Tibial artery (tissue), 4 donors: ENCODE data around the gene TPPP3.
"Not testable (repeated sequence)": the region's sequence is repeated elsewhere in the genome, so short reads cannot be mapped to it uniquely, and the experiment has no call there.

Experiments
- DNase-seq, 2 donors: peaks; one replicate each; pipeline ENCODE4 v3.0.0-alpha.2; 2019
- H3K27ac ChIP-seq, 2 donors: fragments of 200-600 bp; sonication (generic) in 1 of 2; 1 replicate in 1 of 2; 2 replicates in 1 of 2; pipeline ENCODE4 v1.5.1; 2018 to 2019; ENCODE audit warnings: mild to moderate bottlenecking in 1 of 2
- H3K27me3 ChIP-seq, 2 donors: fragments of 200-600 bp; sonication (generic) in 1 of 2; one replicate each; pipeline versions ENCODE4 v1.5.1 to v1.6.0; 2016 to 2019
- H3K36me3 ChIP-seq, 3 donors: fragments of 200-600 bp; sonication (generic) in 2 of 3; one replicate each; pipeline ENCODE4 v1.5.1; 2016 to 2019; ENCODE audit warnings: mild to moderate bottlenecking in 2 of 3
- H3K4me1 ChIP-seq, 4 donors: fragments of 200-600 bp; sonication (generic) in 2 of 4; 1 replicate in 3 of 4; 2 replicates in 1 of 4; pipeline ENCODE4 v1.5.1; 2016 to 2019
- H3K4me3 ChIP-seq, 2 donors: fragments of 200-600 bp; sonication (generic) in 1 of 2; 1 replicate in 1 of 2; 2 replicates in 1 of 2; pipeline ENCODE4 v1.5.1; 2018 to 2019; ENCODE audit warnings: mild to moderate bottlenecking in 2 of 2
- H3K9me3 ChIP-seq, 3 donors: fragments of 200-600 bp; sonication (generic) in 1 of 3; one replicate each; pipeline ENCODE4 v1.5.1; 2016 to 2019
- CTCF ChIP-seq, 2 experiments: fragments of 200-600 bp in 1 of 2; fragments of 450-650 bp in 1 of 2; IDR thresholded peaks; one replicate each; pipeline ENCODE4 v1.5.1; 2017 to 2019; ENCODE audit warnings: antibody characterized with exemption in 2 of 2, mild to moderate bottlenecking in 1 of 2, moderate library complexity in 1 of 2
- intact Hi-C: fragments of 100-400 bp; cut with DNase I; formaldehyde crosslinking; loops from one replicate; pipeline ENCODE4 v1.15.0; 2023; ENCODE audit warnings: low total_unique reads

TPPP3 gene

DNA sequence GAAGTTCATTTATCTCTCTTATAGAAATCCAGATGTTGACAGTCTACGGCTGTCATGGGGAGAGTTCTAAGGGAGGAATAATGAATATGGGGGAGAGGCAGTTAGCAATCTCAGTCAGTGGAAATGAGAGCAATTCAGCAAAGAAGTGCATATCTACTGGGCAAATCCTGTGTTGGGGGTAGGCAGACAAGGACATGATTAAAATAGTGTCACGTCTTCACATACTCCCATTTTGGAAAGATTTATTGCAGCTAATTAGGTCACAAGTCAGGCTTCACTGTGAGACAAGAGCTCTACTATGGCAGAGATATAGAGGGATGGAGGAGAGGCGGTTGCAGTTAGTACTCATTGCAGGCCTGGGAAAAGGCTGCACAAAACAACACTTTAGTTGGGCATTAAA lies 36.9 kb downstream of the TPPP3 start:
- TF ChIP-seq CTCF (IDR thresholded peaks at IDR 0.05): no peak
- Histone ChIP-seq H3K27me3 (peaks cover 0 to 5% of the 10 kb centered on the region in 2 donors), H3K4me1 (no peaks in the 10 kb centered on the region), H3K27ac (no peak overlapping the region), H3K9me3 (no peaks in the 10 kb centered on the region), H3K4me3 (no peak overlapping the region), H3K36me3 (no peaks in the 10 kb centered on the region)
- DNase-seq: no peak
- intact Hi-C loops: no loop called here

DNA sequence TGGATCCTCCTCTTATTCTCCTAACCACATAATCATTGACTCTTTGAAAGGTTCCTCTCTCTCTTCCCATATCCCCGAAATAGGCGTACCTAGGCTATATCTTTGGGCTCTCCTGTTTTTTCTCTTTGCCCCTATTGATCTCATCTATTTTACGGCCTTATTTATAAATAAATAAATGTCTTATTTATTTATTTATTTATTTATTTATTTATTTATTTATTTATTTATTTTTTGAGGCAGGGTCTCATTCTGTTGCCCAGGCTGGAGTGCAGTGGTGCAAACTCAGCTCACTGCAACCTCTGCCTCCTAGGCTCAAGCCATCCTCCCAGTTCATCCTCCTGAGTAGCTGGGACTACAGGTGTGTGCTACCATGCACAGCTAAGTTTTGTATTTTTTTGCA lies 40.8 kb downstream of the TPPP3 start:
- H3K36me3 ChIP-seq, DNase-seq, H3K9me3 ChIP-seq, intact Hi-C loops, H3K4me3 ChIP-seq, H3K27me3 ChIP-seq, H3K27ac ChIP-seq, H3K4me1 ChIP-seq: not testable (repeated sequence)

DNA sequence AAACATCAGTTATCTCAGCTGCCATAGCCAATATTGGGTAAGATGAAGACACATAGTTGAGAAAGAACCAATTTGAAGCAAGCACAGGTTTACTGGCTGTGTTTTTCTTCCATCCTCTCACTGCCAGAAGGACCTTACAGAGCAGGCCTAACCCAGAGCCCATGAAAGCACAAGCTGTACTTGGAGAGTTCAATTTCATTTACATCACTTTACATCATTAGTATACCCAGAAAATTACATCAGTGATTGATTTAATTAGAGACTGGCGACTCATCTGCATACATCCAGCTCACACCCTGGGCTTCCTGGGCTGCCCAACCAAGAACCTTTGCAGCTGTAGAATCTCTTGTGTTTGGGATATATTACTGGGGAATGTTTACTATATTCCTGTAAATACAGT lies 43.0 kb downstream of the TPPP3 start:
- Histone ChIP-seq H3K4me1 (no peaks in the 10 kb centered on the region), H3K27me3 (no peaks in the 10 kb centered on the region), H3K4me3 (no peak overlapping the region), H3K36me3 (no peaks in the 10 kb centered on the region), H3K27ac (no peak overlapping the region), H3K9me3 (no peaks in the 10 kb centered on the region)
- intact Hi-C loops: no loop called here
- DNase-seq: no peak
- TF ChIP-seq CTCF (IDR thresholded peaks at IDR 0.05): no peak

GRCh38 chr16:67349172-67349571 lies 44.1 kb downstream of the TPPP3 start:
- Histone ChIP-seq H3K27ac (no peak overlapping the region), H3K9me3 (no peaks in the 10 kb centered on the region), H3K36me3 (no peaks in the 10 kb centered on the region), H3K4me3 (no peak overlapping the region), H3K27me3 (no peaks in the 10 kb centered on the region), H3K4me1 (no peaks in the 10 kb centered on the region)
- intact Hi-C loops: no loop called here
- no peak for DNase-seq
- peak in 1 of 2 experiments; percentile 15 for TF ChIP-seq CTCF (IDR thresholded peaks at IDR 0.05)

- intact Hi-C loops: no loop called here
- no peaks in the 10 kb centered on the region for H3K27me3 ChIP-seq
- H3K36me3 ChIP-seq: no peaks in the 10 kb centered on the region
- no peaks in the 10 kb centered on the region for H3K9me3 ChIP-seq
- H3K4me3 ChIP-seq: no peak overlapping the region
- no peak for TF ChIP-seq CTCF (IDR thresholded peaks at IDR 0.05)
- H3K4me1 ChIP-seq: no peaks in the 10 kb centered on the region
- DNase-seq: no peak
- H3K27ac ChIP-seq: no peak overlapping the region
Observed at GRCh38 chr16:67346341-67346740, 47.0 kb downstream of the TPPP3 start.

DNA sequence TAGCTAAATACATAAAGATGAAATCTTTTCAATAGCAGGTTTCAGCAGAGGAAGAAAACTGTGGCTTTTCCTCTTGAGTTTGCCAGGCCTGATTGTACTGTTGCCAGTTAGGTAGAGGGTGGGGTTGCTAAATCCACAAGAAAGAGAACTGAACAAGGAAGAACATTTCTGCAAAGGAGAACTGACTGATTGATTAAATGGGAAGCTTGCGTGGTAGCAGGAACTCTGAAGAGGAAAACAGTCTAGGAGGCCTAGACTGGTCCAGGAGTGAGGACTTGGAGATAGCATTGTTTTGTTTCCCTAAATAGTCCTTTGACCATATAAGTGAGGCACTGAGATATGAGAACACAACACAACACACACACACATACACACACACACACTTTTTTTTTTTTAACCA lies 47.9 kb downstream of the TPPP3 start:
- DNase-seq: no peak
- Histone ChIP-seq H3K9me3 (no peaks in the 10 kb centered on the region), H3K36me3 (no peaks in the 10 kb centered on the region), H3K4me3 (no peak overlapping the region), H3K27ac (no peak overlapping the region), H3K27me3 (no peaks in the 10 kb centered on the region), H3K4me1 (no peaks in the 10 kb centered on the region)
- TF ChIP-seq CTCF (IDR thresholded peaks at IDR 0.05): no peak
- intact Hi-C loops: no loop called here
